SU-DHL-6 (cell line): ENCODE measurements around the gene CCK.

Experiments
- EZH2phosphoT487 ChIP-seq: fragments of 200-600 bp; sonication (generic), shearing (Covaris generic); conservative IDR thresholded peaks from 2 replicates; pipeline ENCODE4 v1.6.1; 2018; ENCODE audit warnings: mild to moderate bottlenecking, antibody characterized with exemption, low read length, moderate library complexity, mixed read lengths
- TF ChIP-seq, protein P1 (sequence below): fragments of 200-600 bp; sonication (generic); IDR thresholded peaks from one replicate; pipeline ENCODE4 v1.5.1; 2017; ENCODE audit warnings: antibody characterized with exemption, mild to moderate bottlenecking, low read length, moderate library complexity; ENCODE audit not compliant: insufficient read depth, poor library complexity, severe bottlenecking

DNA sequence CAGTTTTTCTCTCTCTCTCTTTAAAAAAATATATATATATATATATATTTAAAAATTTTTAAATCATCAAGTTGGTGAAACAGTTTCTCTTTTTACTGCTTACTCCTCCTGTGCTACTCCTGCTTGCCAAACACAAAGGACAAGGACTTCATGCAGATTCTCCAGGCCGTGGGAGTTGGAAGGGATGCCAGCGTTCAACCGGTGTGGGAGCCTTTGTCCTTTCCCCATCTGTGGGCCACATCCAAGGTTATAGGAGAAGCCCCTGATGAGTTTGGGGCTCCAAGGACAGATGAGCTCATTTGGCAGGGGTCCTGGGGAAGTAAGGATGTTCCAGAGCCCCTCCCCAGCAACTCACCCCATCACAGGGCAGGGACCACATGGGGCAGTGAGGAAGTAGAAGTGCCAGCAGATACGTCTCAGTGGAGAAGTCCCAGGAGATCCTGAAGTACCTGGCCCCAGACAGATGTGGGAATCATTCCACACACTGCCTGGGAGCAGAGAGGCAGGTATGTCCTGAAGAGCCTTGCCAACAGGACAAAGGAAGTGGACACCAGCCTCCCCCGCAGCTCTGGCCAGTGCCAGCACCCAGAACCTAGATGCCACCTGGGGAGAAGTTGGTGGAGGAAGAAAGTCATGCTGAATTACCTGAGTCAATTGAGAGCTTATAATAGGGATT lies 36.6 kb downstream of the CCK start:
- TF ChIP-seq, protein P1, sequence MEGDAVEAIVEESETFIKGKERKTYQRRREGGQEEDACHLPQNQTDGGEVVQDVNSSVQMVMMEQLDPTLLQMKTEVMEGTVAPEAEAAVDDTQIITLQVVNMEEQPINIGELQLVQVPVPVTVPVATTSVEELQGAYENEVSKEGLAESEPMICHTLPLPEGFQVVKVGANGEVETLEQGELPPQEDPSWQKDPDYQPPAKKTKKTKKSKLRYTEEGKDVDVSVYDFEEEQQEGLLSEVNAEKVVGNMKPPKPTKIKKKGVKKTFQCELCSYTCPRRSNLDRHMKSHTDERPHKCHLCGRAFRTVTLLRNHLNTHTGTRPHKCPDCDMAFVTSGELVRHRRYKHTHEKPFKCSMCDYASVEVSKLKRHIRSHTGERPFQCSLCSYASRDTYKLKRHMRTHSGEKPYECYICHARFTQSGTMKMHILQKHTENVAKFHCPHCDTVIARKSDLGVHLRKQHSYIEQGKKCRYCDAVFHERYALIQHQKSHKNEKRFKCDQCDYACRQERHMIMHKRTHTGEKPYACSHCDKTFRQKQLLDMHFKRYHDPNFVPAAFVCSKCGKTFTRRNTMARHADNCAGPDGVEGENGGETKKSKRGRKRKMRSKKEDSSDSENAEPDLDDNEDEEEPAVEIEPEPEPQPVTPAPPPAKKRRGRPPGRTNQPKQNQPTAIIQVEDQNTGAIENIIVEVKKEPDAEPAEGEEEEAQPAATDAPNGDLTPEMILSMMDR = no peak
- no peak for TF ChIP-seq EZH2phosphoT487
